ENCODE measurements around the gene ADORA3. TPM values are rescaled to one million over a fixed set of nuclear protein-coding genes. Genes with fewer than 3 reads are reported as not detected.

ADORA3 gene
- total RNA-seq, 1 donor from 2014 or later: not detected

GRCh38 chr1:111496398-111496797 lies 7.0 kb downstream of the ADORA3 start:
- Mint-ChIP-seq H3K27ac (no peak overlapping the region), H3K36me3 (no peaks in the 10 kb centered on the region), H3K9me3 (peaks cover 8% of the 10 kb centered on the region), H3K4me1 (no peaks in the 10 kb centered on the region), H3K4me3 (no peak overlapping the region), H3K27me3 (ENCODE audit: low read depth) (peaks cover 41% of the 10 kb centered on the region)
- TF ChIP-seq CTCF (IDR thresholded peaks at IDR 0.05; ENCODE audit: unreplicated experiment): no peak
- DNase-seq (ENCODE audit: low spot score in 2 of 2, unreplicated experiment in 2 of 2): no peak

- no peak for DNase-seq (ENCODE audit: low spot score in 2 of 2, unreplicated experiment in 2 of 2)
- TF ChIP-seq CTCF (IDR thresholded peaks at IDR 0.05; ENCODE audit: unreplicated experiment): no peak
- Mint-ChIP-seq H3K4me3 (no peak overlapping the region), H3K4me1 (no peaks in the 10 kb centered on the region), H3K27ac (no peak overlapping the region), H3K36me3 (no peaks in the 10 kb centered on the region), H3K9me3 (peaks cover 4% of the 10 kb centered on the region), H3K27me3 (ENCODE audit: low read depth) (peaks cover 31% of the 10 kb centered on the region)
Observed at GRCh38 chr1:111491070-111491469, 12.4 kb downstream of the ADORA3 start.

- Mint-ChIP-seq H3K4me1 (no peaks in the 10 kb centered on the region), H3K9me3 (peaks cover 4% of the 10 kb centered on the region), H3K27me3 (ENCODE audit: low read depth) (peaks cover 27% of the 10 kb centered on the region), H3K4me3 (no peak overlapping the region), H3K27ac (no peak overlapping the region), H3K36me3 (no peaks in the 10 kb centered on the region)
- DNase-seq (ENCODE audit: low spot score in 2 of 2, unreplicated experiment in 2 of 2): no peak
- TF ChIP-seq CTCF (IDR thresholded peaks at IDR 0.05; ENCODE audit: unreplicated experiment): no peak
Observed at GRCh38 chr1:111490220-111490619, 13.2 kb downstream of the ADORA3 start.

- Mint-ChIP-seq H3K4me3 (no peak overlapping the region), H3K9me3 (peaks cover 4% of the 10 kb centered on the region), H3K27me3 (ENCODE audit: low read depth) (peaks cover 21% of the 10 kb centered on the region), H3K27ac (no peak overlapping the region), H3K4me1 (no peaks in the 10 kb centered on the region), H3K36me3 (no peaks in the 10 kb centered on the region)
- no peak for TF ChIP-seq CTCF (IDR thresholded peaks at IDR 0.05; ENCODE audit: unreplicated experiment)
- DNase-seq (ENCODE audit: low spot score in 2 of 2, unreplicated experiment in 2 of 2): no peak
Observed at GRCh38 chr1:111489604-111490003, 13.8 kb downstream of the ADORA3 start.

GRCh38 chr1:111488669-111489068 lies 14.8 kb downstream of the ADORA3 start:
- Mint-ChIP-seq H3K9me3 (no peaks in the 10 kb centered on the region), H3K27me3 (ENCODE audit: low read depth) (peaks cover 14% of the 10 kb centered on the region), H3K4me1 (no peaks in the 10 kb centered on the region), H3K4me3 (no peak overlapping the region), H3K27ac (no peak overlapping the region), H3K36me3 (no peaks in the 10 kb centered on the region)
- no peak for DNase-seq (ENCODE audit: low spot score in 2 of 2, unreplicated experiment in 2 of 2)
- TF ChIP-seq CTCF (IDR thresholded peaks at IDR 0.05; ENCODE audit: unreplicated experiment): no peak

- Mint-ChIP-seq H3K4me1 (no peaks in the 10 kb centered on the region), H3K27ac (no peak overlapping the region), H3K4me3 (no peak overlapping the region), H3K9me3 (no peaks in the 10 kb centered on the region), H3K27me3 (ENCODE audit: low read depth) (peaks cover 14% of the 10 kb centered on the region), H3K36me3 (no peaks in the 10 kb centered on the region)
- DNase-seq (ENCODE audit: low spot score in 2 of 2, unreplicated experiment in 2 of 2): no peak
- no peak for TF ChIP-seq CTCF (IDR thresholded peaks at IDR 0.05; ENCODE audit: unreplicated experiment)
Observed at GRCh38 chr1:111487133-111487532, 16.3 kb downstream of the ADORA3 start.

All from mesothelial cell of epicardium (in vitro differentiated cells).